GM19372 (cell line): Measurements from ENCODE around the gene EPB42.
"Not testable (repeated sequence)": the region's sequence is repeated elsewhere in the genome, so short reads cannot be mapped to it uniquely, and the experiment has no call there.

Experiments used
- ATAC-seq: cut with Tn5 transposase; IDR thresholded peaks from one replicate; pipeline ENCODE4 v1.9.1; 2021; ENCODE audit warnings: mild to moderate bottlenecking, low read depth, moderate library complexity; ENCODE audit not compliant: unreplicated experiment

Gene EPB42

GRCh38 chr15:43242616-43243015 is 21.8 kb upstream of the EPB42 start:
- ATAC-seq, result no peak

GRCh38 chr15:43241100-43241499 is 20.3 kb upstream of the EPB42 start:
- no peak for ATAC-seq

GRCh38 chr15:43239732-43240491 is 19.1 kb upstream of the EPB42 start:
- no peak for ATAC-seq

GRCh38 chr15:43238671-43239131 is 17.9 kb upstream of the EPB42 start:
- no peak for ATAC-seq

GRCh38 chr15:43237842-43238470 is 17.1 kb upstream of the EPB42 start:
- no peak for ATAC-seq

- no peak for ATAC-seq
These were observed 14.7 kb upstream of the EPB42 start for GRCh38 chr15:43235536-43235935.

- no peak for ATAC-seq
These were observed 11.6 kb upstream of the EPB42 start for GRCh38 chr15:43232289-43232874.

GRCh38 chr15:43230640-43231115 is 9.9 kb upstream of the EPB42 start:
- ATAC-seq, result no peak

GRCh38 chr15:43229977-43230376 is 9.2 kb upstream of the EPB42 start:
- no peak for ATAC-seq

- ATAC-seq, result no peak
These were observed 5.9 kb upstream of the EPB42 start for GRCh38 chr15:43226436-43227305.

GRCh38 chr15:43225950-43226255 is 5.1 kb upstream of the EPB42 start:
- not testable (repeated sequence) for ATAC-seq

- ATAC-seq, result no peak
These were observed 4.6 kb upstream of the EPB42 start for GRCh38 chr15:43225201-43225949.

- ATAC-seq, result no peak
These were observed 604 bp upstream of the EPB42 start for GRCh38 chr15:43221422-43221821.

GRCh38 chr15:43219929-43220928 is 589 bp downstream of the EPB42 start:
- ATAC-seq, result no peak

- ATAC-seq, result no peak
These were observed 1.7 kb downstream of the EPB42 start for GRCh38 chr15:43218908-43219706.

- no peak for ATAC-seq
These were observed 4.9 kb downstream of the EPB42 start for GRCh38 chr15:43215961-43216360.

- ATAC-seq, result no peak
These were observed 6.1 kb downstream of the EPB42 start for GRCh38 chr15:43214592-43215295.
